ENCODE data around the gene GIMAP8.
"Not testable (repeated sequence)": the region's sequence is repeated elsewhere in the genome, so short reads cannot be mapped to it uniquely, and the experiment has no call there.

The GIMAP8 gene

DNA sequence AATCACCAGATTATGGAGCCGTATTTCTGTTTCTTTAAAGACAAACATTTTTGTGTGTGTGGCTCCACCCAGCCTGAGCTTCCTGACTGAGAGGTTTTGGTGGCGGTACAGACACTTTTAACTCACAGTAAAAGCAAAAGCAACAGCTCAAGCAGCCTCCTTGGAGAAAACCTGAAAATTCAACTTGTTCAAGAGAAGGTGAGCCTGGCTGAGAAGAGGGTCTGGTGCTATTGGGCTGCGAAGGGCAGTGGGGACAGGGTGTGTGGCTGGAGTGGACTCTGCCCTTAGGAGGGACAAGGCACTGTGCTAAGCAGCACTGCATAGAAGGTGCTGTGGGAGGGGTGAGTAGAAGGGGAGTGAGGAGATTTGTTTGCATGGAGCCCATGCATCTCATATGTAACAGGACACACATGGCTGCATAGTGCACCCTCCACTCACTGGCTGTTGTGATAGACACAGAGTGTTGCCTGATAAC lies 64.4 kb downstream of the GIMAP8 start, which contains the start of gene GIMAP7:
GIMAP7 (plus strand) TSS at position 125 of the 475 bp plus-strand sequence. CDS start 5,103 bp downstream, outside the sequence.
- no peak for DNase-seq (ENCODE audit: low spot score)

DNA sequence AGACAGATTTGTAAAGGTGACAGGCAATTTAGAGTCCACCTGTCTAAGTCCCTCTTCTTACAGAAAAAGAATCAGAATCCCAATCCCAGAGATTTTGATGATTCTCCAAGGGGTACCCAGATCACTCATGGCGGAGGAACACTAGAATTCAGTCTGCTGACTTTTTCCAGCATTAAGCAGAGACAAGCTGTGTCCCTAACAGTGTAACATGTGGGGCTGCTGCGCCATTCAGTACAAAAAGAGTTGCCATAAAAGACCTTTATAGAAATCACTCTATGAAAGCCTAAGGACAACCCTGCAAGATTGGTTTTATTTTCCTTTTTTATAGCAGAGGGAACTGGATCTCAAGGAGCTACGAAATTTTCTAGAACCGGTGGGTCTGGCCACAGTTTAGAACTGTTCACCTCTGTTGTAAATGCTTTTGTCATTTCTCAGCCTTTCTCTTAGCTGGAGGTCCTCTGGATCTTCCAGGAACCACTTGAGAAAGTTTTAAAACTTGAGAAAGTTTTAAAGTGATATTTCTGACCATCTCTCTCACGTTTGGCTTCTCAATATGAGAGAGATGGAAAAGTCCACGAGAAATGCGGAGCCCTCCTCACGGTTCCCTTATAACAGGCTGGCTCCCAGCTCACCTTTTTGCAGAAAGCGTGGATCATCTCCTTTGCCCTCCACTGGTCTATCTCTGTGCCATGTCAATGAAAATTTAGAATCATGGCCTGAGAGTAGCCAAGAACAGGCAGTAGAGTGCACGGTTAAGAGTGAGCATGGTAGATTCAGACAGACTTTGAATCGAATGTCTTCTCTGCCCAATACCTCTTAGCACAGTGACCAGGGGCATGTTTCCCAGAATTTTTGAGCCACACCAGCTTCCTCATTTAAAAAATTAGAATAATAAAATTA lies 65.1 kb downstream of the GIMAP8 start:
- no peak for DNase-seq (ENCODE audit: low spot score)

DNA sequence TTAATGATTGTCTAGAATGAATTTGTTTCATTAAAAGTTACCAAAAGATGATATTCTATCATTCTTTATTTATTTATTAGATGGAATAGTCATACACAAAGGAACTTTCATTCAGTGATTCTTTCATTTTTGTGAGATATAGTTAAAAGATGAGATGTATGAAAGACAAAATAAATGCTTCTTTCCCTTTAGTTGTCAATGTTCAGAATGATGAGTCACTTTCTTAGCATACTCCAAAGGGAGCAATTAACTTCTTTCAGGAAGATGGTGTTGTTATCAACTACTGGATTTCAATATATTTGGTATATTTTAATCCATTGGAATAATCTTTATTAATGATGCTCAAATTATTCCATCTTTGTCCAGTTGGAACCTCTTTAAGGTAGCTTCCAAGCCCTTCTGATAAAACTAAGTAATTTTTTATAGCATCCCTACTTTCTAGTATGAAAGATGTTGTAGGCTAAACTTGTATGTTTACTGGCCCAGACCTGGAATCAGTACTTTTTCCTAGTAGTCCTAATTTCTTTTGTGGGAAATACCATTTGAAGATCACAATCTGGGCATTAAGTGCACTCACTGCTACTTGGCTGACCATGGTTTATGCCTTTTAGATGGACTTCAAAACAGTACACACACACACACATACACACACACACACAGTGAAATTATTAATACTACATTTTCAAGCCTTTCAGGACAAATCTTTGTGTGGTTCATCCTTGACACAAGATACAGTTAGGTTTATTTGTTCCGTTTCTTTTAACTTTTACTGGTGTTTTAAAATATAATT lies 66.7 kb downstream of the GIMAP8 start:
- DNase-seq (ENCODE audit: low spot score), result no peak

DNA sequence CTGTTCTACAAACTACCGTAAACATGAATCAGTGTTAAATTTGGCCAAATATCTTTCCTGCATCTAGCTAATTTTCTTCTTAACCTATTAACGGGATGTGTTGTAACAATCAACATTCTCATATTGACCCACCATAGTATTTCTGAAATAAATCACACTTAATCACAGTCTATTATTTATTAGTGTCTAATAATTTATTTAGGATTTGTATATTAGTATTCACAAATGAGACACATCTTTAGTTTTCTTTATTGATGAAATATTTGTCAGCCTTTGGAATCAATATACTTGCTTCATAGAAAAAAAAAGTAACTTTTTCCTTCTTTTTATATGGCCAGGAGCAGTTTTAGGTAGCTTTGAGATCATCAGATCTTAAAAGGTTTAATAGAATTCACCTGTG lies 68.9 kb downstream of the GIMAP8 start:
- DNase-seq (ENCODE audit: low spot score), result no peak

DNA sequence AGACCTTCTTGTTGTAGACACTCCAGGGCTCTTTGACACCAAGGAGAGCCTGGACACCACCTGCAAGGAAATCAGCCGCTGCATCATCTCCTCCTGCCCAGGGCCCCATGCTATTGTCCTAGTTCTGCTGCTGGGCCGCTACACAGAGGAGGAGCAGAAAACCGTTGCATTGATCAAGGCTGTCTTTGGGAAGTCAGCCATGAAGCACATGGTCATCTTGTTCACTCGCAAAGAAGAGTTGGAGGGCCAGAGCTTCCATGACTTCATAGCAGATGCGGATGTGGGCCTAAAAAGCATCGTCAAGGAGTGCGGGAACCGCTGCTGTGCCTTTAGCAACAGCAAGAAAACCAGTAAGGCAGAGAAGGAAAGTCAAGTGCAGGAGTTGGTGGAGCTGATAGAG lies 69.7 kb downstream of the GIMAP8 start:
- no peak for DNase-seq (ENCODE audit: low spot score)

DNA sequence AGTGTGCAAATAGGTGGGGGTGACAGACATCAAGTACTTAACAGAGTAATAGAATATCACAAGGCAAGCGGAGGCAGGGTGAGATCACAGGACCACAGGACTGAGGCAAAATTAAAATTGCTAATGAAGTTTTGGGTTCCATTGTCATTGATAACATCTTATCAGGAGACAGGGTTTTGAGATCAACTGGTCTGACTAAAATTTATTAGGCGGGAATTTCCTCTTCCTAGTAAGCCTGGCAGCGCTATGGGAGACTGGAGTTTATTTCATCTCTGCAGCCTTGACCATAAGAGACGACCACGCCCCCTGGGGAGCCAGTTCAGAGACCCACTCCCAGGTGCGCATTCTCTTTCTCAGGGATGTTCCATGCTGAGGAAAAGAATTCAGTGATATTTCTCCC lies 72.5 kb downstream of the GIMAP8 start:
- DNase-seq (ENCODE audit: low spot score), result not testable (repeated sequence)

DNA sequence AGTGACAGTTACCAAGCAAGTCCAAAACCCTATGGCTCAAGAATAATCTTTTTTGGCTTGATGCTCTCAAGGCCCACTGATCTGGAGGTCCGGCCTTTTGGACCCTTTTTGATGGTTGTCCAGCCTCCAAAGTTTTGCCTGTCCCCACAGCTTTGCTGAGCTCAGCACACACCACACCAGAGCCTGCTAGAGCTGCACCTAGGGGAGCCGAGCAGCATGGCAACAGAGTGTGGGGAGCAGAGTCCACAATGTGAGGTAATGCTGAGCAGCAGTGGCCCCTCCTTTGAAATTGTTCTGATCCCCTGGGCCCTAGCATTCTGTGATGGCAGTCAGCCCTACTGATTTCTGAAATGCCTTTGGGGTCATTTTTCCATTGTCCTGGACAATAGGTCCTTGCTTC lies 73.6 kb downstream of the GIMAP8 start:
- DNase-seq (ENCODE audit: low spot score), result no peak
